NCI-H446 (cell line): Measurements from ENCODE around the gene PIK3R1.
A peak's percentile ranks its signal among the peaks of the same experiment; 100 is the strongest.

Experiments used
- DNase-seq, 2 experiments: peaks; one replicate each; lab custom pipeline; 2025; lab: John Stamatoyannopoulos, UW

Gene PIK3R1

DNA sequence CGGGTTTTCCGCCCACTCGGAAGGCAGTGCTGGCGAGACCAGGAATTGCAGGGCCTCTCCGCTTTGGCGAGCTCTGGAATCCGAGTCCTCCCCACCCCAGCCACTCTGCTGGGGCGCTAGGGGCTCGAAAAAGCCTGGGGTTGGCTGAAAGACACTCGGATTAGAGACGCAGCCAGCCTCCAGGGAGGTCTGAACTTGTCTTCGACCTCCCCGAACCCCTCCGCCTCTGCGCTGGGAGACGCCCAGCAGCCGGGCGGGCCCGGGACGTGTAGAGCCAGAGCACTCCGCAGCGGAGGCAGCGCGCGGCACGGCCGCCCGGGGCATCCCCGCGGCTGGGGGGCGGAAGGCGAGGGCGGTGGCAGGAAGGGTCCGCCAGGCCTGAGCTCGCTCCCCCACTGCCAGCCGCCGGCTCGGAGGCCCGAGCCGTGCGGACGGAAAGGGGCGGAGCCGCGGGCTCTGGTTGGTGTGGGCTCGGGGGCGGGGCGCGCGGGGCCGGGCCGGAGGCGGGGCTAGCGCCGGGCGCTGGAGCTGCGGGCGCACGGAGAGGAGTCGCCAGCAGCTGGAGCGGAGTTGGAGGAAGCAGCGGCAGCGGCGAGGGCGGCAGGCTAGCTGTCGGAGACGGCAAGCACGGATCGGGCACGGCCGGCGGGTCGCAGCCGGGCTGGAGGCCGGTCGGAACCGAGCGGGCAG is at the start of gene PIK3R1:
Gene PIK3R1 (plus strand): TSS at position 549 of the 690 bp plus-strand sequence. CDS start 10,920 bp downstream, outside the sequence.
- DNase-seq, result peak; percentile 82 to 92

DNA sequence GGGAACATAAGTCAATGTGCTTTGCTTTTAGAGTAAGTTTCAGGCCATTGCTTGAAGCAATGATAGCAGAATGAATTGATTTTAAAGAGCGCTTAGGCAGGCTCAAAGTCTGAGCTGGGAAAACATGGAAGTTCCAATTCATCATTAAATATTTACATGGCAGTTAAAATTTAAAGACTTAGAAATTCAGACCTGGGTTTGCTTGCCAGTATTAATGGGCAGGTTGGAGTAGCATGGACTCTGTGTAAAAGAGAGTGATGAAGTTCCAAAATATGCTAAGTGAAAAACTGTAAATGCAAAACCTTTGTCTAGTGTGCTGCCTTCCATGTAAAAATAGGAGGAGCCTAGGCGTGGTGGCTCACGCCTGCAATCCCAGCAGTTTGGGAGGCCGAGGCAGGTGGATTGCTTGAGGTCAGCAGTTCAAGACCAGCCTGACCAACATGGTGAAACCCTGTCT is 48.3 kb upstream of the PIK3R1 start:
- no peak for DNase-seq

GRCh38 chr5:68169903-68170302 is 45.7 kb upstream of the PIK3R1 start:
- DNase-seq, result no peak

- DNase-seq, result no peak
These were observed 44.6 kb upstream of the PIK3R1 start for GRCh38 chr5:68170826-68171558.

DNA sequence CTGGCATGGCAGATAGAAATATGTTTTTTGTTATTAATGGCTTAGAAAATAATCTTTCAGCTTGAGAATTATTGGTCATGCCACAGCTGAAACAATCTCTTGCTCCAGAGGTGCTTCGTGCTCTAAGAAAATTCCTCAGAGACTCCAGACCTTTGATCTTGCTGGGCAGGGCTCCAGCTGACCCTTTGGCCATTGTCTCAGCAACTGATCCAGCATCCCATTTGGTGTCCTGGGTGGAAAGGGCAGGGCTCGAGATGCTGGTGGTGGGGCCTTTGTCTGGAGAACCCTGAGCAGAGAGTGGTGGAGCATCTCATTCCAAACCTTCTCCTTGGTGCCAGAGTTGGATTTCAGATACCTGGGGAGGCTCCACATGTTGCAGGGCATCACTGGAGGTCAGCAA is 43.2 kb upstream of the PIK3R1 start:
- no peak for DNase-seq

DNA sequence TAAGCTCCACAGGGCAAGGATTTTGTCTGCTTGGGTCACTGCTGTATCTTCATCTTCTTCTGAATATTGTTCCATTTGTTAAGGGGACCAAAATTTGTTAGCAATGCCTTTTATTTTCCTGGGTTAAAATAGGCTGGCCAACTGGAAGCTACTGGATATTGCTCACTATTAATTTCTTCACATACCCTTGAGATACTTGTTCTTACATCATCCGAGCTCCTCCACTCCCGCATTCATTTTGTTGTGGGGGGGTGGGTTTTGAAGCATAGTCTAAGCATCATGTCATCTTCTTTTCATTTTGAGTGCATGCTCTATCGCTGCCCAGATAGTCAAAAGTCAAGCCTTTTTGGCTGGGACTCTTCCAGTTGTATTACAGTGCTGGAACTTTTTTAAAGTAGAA is 42.5 kb upstream of the PIK3R1 start:
- DNase-seq, result no peak

DNA sequence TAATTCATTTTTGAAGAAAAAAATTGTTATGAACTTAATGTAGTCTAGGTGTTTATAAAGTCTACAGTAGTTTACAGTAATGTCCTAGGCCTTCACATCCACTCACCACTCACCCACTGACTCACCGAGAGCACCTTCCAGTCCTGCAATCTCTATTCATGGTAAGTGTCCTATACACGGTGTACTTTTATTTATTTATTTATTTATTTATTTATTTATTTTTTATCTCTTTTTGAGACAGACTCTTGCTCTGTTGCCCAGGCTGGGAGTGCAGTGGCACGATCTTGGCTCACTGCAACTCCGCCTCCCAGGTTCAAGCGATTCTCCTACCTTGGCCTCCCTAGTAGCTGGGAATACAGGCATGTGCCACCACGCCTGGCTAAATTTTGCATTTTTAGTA is 39.3 kb upstream of the PIK3R1 start:
- no peak for DNase-seq

GRCh38 chr5:68176802-68177479 is 38.6 kb upstream of the PIK3R1 start:
- no peak for DNase-seq

- no peak for DNase-seq
These were observed 37.9 kb upstream of the PIK3R1 start for GRCh38 chr5:68177676-68178075.

- DNase-seq, result no peak
These were observed 37.0 kb upstream of the PIK3R1 start for GRCh38 chr5:68178579-68178978.

- DNase-seq, result no peak
These were observed 35.2 kb upstream of the PIK3R1 start for GRCh38 chr5:68180121-68181038.

GRCh38 chr5:68181039-68181599 is 34.4 kb upstream of the PIK3R1 start:
- no peak for DNase-seq

- no peak for DNase-seq
These were observed 33.5 kb upstream of the PIK3R1 start for GRCh38 chr5:68182094-68182493.

DNA sequence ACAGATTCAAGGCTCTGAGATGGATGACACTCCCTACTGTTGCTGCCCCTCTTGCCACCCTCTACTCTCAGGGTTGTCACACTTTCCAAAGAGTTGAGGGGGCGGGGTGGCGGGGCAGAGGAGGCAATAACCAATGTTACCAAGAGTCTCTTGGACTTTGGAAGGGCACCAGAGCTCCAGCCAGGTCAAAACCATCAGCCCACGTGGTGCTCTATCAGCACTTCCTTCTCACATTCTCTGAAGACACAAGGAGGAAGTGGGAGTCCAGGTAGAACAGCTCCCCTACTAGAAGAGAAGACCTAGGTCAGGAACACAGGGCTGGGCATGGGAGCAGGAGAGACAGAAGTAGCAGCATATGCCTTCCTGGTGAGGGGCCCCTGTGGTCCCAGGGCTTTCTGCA is 33.0 kb upstream of the PIK3R1 start:
- no peak for DNase-seq

DNA sequence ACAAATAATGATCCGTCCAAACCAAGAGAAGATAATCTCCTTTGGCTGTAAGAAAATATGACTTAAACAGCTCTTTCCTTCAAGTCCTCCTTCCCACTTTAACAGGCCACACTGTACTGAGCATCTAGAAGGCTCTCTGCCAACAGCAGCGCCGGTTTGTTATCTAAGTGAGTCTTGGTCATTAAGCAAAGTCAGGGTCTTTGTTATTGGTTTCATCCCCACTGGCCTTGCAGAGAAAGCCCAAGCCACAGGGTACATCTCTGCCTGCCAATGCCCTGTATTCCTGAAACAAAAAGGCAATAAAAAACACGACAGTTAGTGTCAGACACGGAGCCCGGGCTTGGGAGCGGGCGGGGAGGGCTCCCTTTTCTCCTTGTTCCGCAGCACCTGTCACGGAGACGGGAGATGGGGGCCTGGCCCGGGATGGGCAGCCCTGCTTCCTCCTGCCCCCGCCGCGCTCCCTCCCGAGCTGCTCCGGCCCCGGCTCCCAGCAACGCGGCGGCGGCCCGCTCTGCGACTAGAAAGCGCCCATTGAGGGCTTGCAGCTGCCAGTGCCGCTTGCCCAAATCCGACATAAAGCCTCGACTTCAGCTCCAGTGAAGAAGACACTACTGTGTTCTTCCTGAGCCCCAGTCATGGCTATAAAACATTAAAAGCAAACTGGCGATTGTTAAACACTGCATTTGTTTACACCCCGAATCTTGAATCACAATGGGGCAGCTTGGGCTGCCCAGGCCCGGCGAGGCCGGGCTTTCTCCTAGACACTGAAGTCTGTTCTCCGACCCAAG is 28.1 kb upstream of the PIK3R1 start:
- DNase-seq, result no peak

DNA sequence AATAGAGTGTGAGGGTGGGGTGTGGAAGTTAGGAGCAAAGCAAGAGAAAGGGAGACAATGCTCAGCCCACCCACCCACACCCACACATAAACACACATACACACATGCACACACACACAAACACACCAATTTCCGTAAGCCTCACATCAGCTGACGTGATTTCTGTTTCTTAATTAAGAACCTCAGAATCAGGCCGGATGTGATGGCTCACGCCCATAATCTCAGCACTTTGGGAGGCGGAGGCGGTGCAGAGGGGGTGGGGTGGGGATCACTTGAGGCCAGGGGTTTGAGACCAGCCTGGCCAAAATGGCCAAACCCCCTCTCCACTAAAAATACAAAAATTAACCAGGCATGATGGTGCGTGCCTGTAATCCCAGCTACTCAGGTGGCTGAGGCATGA is 26.4 kb upstream of the PIK3R1 start:
- DNase-seq, result no peak

GRCh38 chr5:68189613-68190012 is 25.9 kb upstream of the PIK3R1 start:
- DNase-seq, result no peak

DNA sequence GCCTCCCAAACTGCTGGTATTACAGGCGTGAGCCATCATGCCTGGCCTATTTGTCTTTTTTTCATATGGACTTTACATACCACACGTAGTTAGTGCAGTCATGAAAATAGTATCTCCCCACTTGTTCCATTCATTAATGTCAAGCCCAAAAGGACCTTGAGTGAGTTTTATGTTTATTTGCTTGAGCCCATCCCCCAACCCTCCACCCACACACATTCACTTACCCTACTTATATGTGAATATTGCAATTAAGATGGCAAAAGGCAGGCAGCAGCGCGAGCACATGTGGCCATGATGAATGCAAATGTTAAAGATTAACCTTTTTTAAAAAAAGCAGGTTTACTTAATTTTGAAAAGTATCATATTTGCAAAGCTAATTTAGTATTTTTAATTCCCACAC is 24.9 kb upstream of the PIK3R1 start:
- no peak for DNase-seq

- no peak for DNase-seq
These were observed 24.3 kb upstream of the PIK3R1 start for GRCh38 chr5:68191083-68191791.

- no peak for DNase-seq
These were observed 22.9 kb upstream of the PIK3R1 start for GRCh38 chr5:68192679-68193060.
